Astrocyte of the spinal cord (primary cell): ENCODE data around the gene ZNF496.
"Not testable (repeated sequence)": the region's sequence is repeated elsewhere in the genome, so short reads cannot be mapped to it uniquely, and the experiment has no call there.

Experiments used
- DNase-seq: peaks from one replicate; pipeline ENCODE4 v3.0.0; 2011; ENCODE audit warnings: low read depth, low spot score
- H3K4me3 ChIP-seq: 2 replicates; pipeline ENCODE4 v1.5.1; 2011; ENCODE audit warnings: low read depth, mild to moderate bottlenecking, low read length, moderate library complexity
- CTCF ChIP-seq: IDR thresholded peaks from 2 replicates; pipeline ENCODE4 v1.5.1; 2012; ENCODE audit warnings: low read depth, mild to moderate bottlenecking, low read length, inconsistent platforms
- in situ Hi-C: cut with HindIII; loops from 2 replicates; pipeline ENCODE4 v1.10.0; 2017; ENCODE audit warnings: low sequenced_read_pairs

ZNF496 gene

DNA sequence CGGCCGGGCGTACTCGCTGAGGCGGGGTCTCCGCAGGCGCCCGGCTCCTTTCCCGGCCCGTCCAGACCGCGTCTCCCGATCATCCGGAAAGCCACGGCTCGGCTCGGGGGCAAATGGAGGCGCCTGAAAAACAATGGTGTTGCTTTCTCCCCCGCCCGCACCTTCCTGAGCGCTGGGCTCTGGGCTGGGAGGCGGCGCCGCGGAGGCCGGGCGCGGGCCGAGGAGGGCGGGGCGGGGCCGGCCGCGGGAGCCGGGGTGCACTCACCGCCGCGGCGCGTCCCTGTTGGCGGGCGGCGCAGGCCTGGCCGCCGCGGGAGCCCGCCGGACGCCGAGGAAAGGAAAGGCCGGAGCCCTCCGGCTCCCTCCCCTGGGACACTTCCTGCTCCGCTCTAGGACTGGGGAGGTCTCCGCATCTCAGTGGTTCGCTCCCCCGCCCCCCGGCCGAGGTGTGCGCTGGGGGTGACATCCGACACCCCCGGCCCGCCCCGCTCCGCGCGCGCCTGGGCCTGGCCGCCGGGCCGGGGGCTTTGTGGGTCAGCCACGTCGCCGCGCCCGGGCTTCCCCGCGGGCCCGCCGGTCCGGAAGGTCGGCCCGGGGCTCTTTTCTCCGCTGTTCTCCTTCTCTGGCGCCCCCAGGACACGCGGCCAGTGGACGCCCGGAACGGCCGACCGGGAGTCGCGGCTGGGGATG is at the start of gene ZNF496:
Gene ZNF496 (minus strand): TSS at position 343 of the 690 bp plus-strand sequence. CDS start 2,289 bp downstream, outside the sequence.
- in situ Hi-C loops: no loop called here
- TF ChIP-seq CTCF: no peak

GRCh38 chr1:247378334-247379073 is 46.8 kb upstream of the ZNF496 start:
- in situ Hi-C loops: no loop called here
- TF ChIP-seq CTCF: no peak

More for the DNA sequence above, at the start of gene ZNF496:
- DNase-seq: peak; percentile 90
- peak within 1 kb of the TSS; percentile 82 for H3K4me3 ChIP-seq

GRCh38 chr1:247377656-247378055 is 46.0 kb upstream of the ZNF496 start:
- in situ Hi-C loops, H3K4me3 ChIP-seq, DNase-seq: not testable (repeated sequence)

More at GRCh38 chr1:247378334-247379073, 46.8 kb upstream of the ZNF496 start:
- no peak overlapping the region for H3K4me3 ChIP-seq
- no peak for DNase-seq

- H3K4me3 ChIP-seq: no peak overlapping the region
- no peak for TF ChIP-seq CTCF
- in situ Hi-C loops: no loop called here
- no peak for DNase-seq
These were observed 45.0 kb upstream of the ZNF496 start for GRCh38 chr1:247376659-247377058.

DNA sequence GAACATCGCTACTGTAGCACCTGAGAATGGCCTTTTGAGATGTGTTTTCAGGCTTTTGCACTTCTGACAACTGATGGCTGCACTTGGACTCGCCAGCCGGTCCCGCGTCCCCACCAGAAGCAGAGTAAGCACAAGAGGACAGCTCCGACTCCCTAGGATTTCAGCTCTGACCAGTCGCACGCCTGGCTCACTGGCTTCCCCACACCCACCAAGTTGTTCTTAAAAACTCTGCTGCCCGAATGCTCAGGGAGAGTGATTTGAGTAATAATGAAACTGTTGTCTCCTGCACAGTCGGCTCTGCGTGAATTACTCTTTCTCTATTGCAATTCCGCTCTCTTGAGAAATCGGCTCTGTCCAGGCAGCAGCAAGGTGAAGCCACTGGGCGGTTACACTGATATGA is 44.1 kb upstream of the ZNF496 start:
- H3K4me3 ChIP-seq: no peak overlapping the region
- DNase-seq: no peak
- in situ Hi-C loops: no loop called here
- no peak for TF ChIP-seq CTCF

DNA sequence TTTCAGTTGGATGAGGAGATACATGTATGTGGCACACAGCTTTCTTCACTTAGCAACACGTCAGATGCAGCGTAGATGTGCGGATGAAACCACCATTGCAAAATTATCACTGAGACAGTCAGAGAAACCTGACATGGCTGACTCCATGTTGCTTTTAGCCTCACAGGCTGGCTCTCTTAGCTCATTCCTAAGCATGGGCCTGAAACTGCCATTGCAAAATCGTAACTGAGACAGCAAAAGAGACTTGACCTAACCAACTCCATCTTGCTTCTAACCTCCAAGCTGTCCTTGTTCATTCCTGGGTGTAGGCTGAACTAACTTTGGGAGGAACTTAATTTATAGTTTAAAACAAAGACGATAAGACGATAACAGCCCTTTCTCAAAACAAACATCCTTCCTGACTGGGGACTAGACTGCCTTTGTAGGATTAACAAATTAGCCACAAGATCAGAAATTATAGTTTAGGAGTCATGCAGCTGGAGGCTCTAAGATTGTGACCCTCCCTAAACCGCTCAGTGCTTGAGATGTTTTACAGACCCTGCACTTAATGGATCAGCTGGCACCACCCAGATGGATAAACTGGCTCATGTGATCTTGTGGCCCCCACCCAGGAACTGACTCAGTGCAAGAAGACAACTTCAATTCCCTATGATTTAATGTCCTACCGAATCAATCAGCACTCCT is 43.1 kb upstream of the ZNF496 start:
- DNase-seq, H3K4me3 ChIP-seq, in situ Hi-C loops: not testable (repeated sequence)

GRCh38 chr1:247373721-247374141 is 42.1 kb upstream of the ZNF496 start:
- in situ Hi-C loops: no loop called here
- H3K4me3 ChIP-seq: no peak overlapping the region
- TF ChIP-seq CTCF: peak; percentile 45

More at GRCh38 chr1:247373721-247374141, 42.1 kb upstream of the ZNF496 start:
- peak; percentile 22 for DNase-seq
